GM23338 (cell line): Measurements from ENCODE around the gene TAS2R40. TPM values are rescaled to one million over a fixed set of nuclear protein-coding genes. Genes with fewer than 3 reads are reported as not detected.

ENCODE experiments used
- ATAC-seq: fragments of 200-7000 bp; cut with Tn5 transposase; 3 replicates; pipeline ENCODE4 v1.9.1; 2020
- DNase-seq: peaks from one replicate; pipeline ENCODE4 v3.0.0-alpha.2; 2015; ENCODE audit warnings: low spot score
- H2AFZ ChIP-seq: fragments of 200-600 bp; sonication (generic); 2 replicates; pipeline ENCODE4 v1.8.0; 2016; ENCODE audit warnings: antibody characterized with exemption, mild to moderate bottlenecking, moderate library complexity
- H3F3A ChIP-seq: fragments of 200-600 bp; sonication (generic); replicated peaks from 2 replicates; pipeline ENCODE4 v1.8.0; 2017; ENCODE audit warnings: antibody characterized with exemption, mixed run types, low read depth
- H3K27ac ChIP-seq: fragments of 200-600 bp; sonication (generic); 2 replicates; pipeline ENCODE4 v1.6.1; 2016; ENCODE audit warnings: low read depth
- H3K27me3 ChIP-seq: fragments of 200-600 bp; sonication (generic); 2 replicates; pipeline ENCODE4 v1.8.0; 2016; ENCODE audit warnings: mild to moderate bottlenecking, mixed run types, moderate library complexity; ENCODE audit not compliant: insufficient read depth
- H3K36me3 ChIP-seq: fragments of 200-600 bp; sonication (generic); 2 replicates; pipeline ENCODE4 v1.8.0; 2016; ENCODE audit warnings: mild to moderate bottlenecking; ENCODE audit not compliant: insufficient read depth
- H3K4me1 ChIP-seq: fragments of 200-600 bp; sonication (generic); 2 replicates; pipeline ENCODE4 v1.8.0; 2016; ENCODE audit warnings: mild to moderate bottlenecking, moderate library complexity; ENCODE audit not compliant: insufficient read depth
- H3K4me2 ChIP-seq: fragments of 200-600 bp; sonication (generic); 2 replicates; pipeline ENCODE4 v1.7.1; 2017; ENCODE audit warnings: mixed run types
- H3K4me3 ChIP-seq: fragments of 200-600 bp; sonication (generic); 2 replicates; pipeline ENCODE4 v1.6.1; 2016; ENCODE audit warnings: mixed run types
- H3K79me2 ChIP-seq: fragments of 200-600 bp; sonication (generic); replicated peaks from 2 replicates; pipeline ENCODE4 v1.8.0; 2017; ENCODE audit warnings: mild to moderate bottlenecking; ENCODE audit not compliant: insufficient read depth
- H3K9me2 ChIP-seq: fragments of 200-600 bp; sonication (generic); 2 replicates; pipeline ENCODE4 v1.8.0; 2017; ENCODE audit not compliant: insufficient read depth
- H4K20me1 ChIP-seq: fragments of 200-600 bp; sonication (generic); replicated peaks from 2 replicates; pipeline ENCODE4 v1.8.0; 2017; ENCODE audit warnings: mild to moderate bottlenecking; ENCODE audit not compliant: insufficient read depth
- H3K27ac Mint-ChIP-seq: 2 replicates; pipeline ENCODE4 v1.8.0; 2020; ENCODE audit warnings: inconsistent platforms, mild to moderate bottlenecking, moderate library complexity, mixed read lengths
- H3K27me3 Mint-ChIP-seq: 3 replicates; pipeline ENCODE4 v1.8.0; 2022; ENCODE audit warnings: low read depth, mild to moderate bottlenecking, moderate library complexity, mixed read lengths, inconsistent platforms; ENCODE audit not compliant: insufficient read depth, poor library complexity
- H3K36me3 Mint-ChIP-seq: 3 replicates; pipeline ENCODE4 v1.8.0; 2021; ENCODE audit warnings: low read depth, mild to moderate bottlenecking, inconsistent platforms, moderate library complexity, mixed read lengths
- H3K4me1 Mint-ChIP-seq: 3 replicates; pipeline ENCODE4 v1.8.0; 2020; ENCODE audit warnings: mild to moderate bottlenecking, inconsistent platforms, mixed read lengths
- H3K4me3 Mint-ChIP-seq: 3 replicates; pipeline ENCODE4 v1.8.0; 2021; ENCODE audit warnings: moderate library complexity, mild to moderate bottlenecking, inconsistent platforms, mixed read lengths
- H3K9me3 Mint-ChIP-seq: 3 replicates; pipeline ENCODE4 v1.8.0; 2020; ENCODE audit warnings: moderate library complexity, mild to moderate bottlenecking, inconsistent platforms, mixed read lengths
- CREB1 ChIP-seq: fragments of 250-450 bp; sonication (Bioruptor Pico); IDR thresholded peaks from 2 replicates; pipeline ENCODE4 v1.5.0; 2020; ENCODE audit warnings: low read depth, mild to moderate bottlenecking, moderate library complexity
- EZH2 ChIP-seq: fragments of 200-600 bp; sonication (generic); IDR thresholded peaks from one replicate; pipeline ENCODE4 v1.8.0; 2017; ENCODE audit warnings: antibody characterized with exemption, mild to moderate bottlenecking, low read depth; ENCODE audit not compliant: unreplicated experiment
- EZH2phosphoT487 ChIP-seq: fragments of 200-600 bp; sonication (generic); IDR thresholded peaks from one replicate; pipeline ENCODE4 v1.8.1; 2018; ENCODE audit warnings: antibody characterized with exemption; ENCODE audit not compliant: unreplicated experiment
- JUNB ChIP-seq: IDR thresholded peaks from one replicate; pipeline ENCODE4 v1.6.1; 2016; ENCODE audit warnings: antibody characterized with exemption; ENCODE audit not compliant: unreplicated experiment
- NANOG ChIP-seq: IDR thresholded peaks from 2 replicates; pipeline ENCODE4 v1.6.1; 2016; ENCODE audit warnings: antibody characterized with exemption, borderline replicate concordance
- POLR2AphosphoS5 ChIP-seq: IDR thresholded peaks from 2 replicates; pipeline ENCODE4 v1.6.1; 2016; ENCODE audit warnings: antibody characterized with exemption, low read depth
- STAT1 ChIP-seq: IDR thresholded peaks from one replicate; pipeline ENCODE4 v1.6.1; 2016; ENCODE audit warnings: antibody characterized with exemption; ENCODE audit not compliant: unreplicated experiment
- ZNF114 ChIP-seq: fragments of 250-450 bp; sonication (Bioruptor Pico); IDR thresholded peaks from 2 replicates; pipeline ENCODE4 v1.5.0; 2020; ENCODE audit warnings: mild to moderate bottlenecking, moderate library complexity
- ZNF331 ChIP-seq: fragments of 250-450 bp; sonication (Bioruptor Pico); IDR thresholded peaks from 2 replicates; pipeline ENCODE4 v1.5.0; 2020; ENCODE audit warnings: low read depth, mild to moderate bottlenecking, moderate library complexity
- polyA plus RNA-seq: library from polyadenylated mRNA; unstranded; fragments of >200 nt; fragmentation: Nextera tagmentation; extraction: Ambion mirVana; gene quantifications from 2 replicates; pipeline ENCODE4 v1.2.1, GENCODE V29; 2016
- total RNA-seq: library from RNA; depleted of rRNA; stranded (reverse); fragments of >200 nt; shearing (Covaris generic); gene quantifications from 2 replicates; pipeline ENCODE4 v1.2.3, GENCODE V29; 2014
- TF ChIP-seq, protein P1 (sequence below): IDR thresholded peaks from one replicate; pipeline ENCODE4 v1.6.1; 2018; ENCODE audit warnings: antibody characterized with exemption; ENCODE audit not compliant: unreplicated experiment
- TF ChIP-seq, protein P2 (sequence below): fragments of 250-450 bp; sonication (Bioruptor Pico); IDR thresholded peaks from 2 replicates; pipeline ENCODE4 v1.5.0; 2020; ENCODE audit warnings: mild to moderate bottlenecking, moderate library complexity
- TF ChIP-seq, protein P3 (sequence below): IDR thresholded peaks from 2 replicates; pipeline ENCODE4 v1.6.1; 2016; ENCODE audit warnings: antibody characterized with exemption
- TF ChIP-seq, protein P4 (sequence below), 2 experiments: fragments of 200-600 bp in 1 of 2; sonication (generic) in 1 of 2; conservative IDR thresholded peaks; 2 replicates each; pipeline versions ENCODE4 v1.5.1 to v1.6.1; 2016 to 2017; ENCODE audit warnings: antibody characterized with exemption in 2 of 2, low read depth in 2 of 2, mild to moderate bottlenecking in 2 of 2, moderate library complexity in 1 of 2

The TAS2R40 gene
- total and polyA plus RNA-seq, 2 experiments from 2014 or later: not detected

DNA sequence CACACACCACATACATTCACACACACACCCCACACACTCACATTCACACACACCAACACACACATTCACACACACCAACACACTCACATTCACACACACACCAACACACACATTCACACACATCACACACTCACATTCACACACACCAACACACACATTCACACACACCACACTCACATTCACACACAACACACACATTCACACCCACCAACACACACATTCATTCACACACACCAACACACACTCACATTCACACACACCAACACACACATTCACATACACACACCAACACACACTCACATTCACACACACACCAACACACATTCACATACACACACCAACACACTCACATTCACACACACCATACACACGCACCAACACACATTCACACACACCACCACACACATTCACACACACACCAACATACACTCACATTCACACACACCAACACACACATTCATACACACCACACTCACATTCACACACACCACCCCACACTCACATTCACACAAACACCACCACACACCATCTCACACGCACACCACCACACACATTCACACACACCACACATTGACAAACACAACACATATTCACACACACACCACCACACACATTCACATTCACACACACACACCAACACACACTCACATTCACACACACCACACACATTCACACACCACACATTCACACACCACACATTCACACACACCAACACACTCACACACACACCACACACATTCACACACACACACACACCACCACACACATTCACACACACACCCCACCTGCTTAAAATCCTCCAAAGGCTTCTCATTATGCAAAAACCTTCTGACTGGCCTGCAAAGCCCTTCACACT lies 9.0 kb downstream of the TAS2R40 start:
- Mint-ChIP-seq H3K27me3 (no peaks in the 10 kb centered on the region), H3K27ac (no peak overlapping the region), H3K4me1 (peaks cover 9% of the 10 kb centered on the region; the same call in 2 of the 3 replicates), H3K36me3 (no peaks in the 10 kb centered on the region), H3K9me3 (no peaks in the 10 kb centered on the region; the same call in 2 of the 3 replicates), H3K4me3 (no peak overlapping the region)
- H4K20me1 ChIP-seq: no peaks in the 10 kb centered on the region
- no peak overlapping the region for H3K4me2 ChIP-seq
- H3K4me1 ChIP-seq: peaks cover 15% of the 10 kb centered on the region
- H3K9me2 ChIP-seq: no peaks in the 10 kb centered on the region
- no peak for TF ChIP-seq EZH2
- no peak for TF ChIP-seq ZNF114
- no peak for TF ChIP-seq POLR2AphosphoS5
- TF ChIP-seq, protein P1, sequence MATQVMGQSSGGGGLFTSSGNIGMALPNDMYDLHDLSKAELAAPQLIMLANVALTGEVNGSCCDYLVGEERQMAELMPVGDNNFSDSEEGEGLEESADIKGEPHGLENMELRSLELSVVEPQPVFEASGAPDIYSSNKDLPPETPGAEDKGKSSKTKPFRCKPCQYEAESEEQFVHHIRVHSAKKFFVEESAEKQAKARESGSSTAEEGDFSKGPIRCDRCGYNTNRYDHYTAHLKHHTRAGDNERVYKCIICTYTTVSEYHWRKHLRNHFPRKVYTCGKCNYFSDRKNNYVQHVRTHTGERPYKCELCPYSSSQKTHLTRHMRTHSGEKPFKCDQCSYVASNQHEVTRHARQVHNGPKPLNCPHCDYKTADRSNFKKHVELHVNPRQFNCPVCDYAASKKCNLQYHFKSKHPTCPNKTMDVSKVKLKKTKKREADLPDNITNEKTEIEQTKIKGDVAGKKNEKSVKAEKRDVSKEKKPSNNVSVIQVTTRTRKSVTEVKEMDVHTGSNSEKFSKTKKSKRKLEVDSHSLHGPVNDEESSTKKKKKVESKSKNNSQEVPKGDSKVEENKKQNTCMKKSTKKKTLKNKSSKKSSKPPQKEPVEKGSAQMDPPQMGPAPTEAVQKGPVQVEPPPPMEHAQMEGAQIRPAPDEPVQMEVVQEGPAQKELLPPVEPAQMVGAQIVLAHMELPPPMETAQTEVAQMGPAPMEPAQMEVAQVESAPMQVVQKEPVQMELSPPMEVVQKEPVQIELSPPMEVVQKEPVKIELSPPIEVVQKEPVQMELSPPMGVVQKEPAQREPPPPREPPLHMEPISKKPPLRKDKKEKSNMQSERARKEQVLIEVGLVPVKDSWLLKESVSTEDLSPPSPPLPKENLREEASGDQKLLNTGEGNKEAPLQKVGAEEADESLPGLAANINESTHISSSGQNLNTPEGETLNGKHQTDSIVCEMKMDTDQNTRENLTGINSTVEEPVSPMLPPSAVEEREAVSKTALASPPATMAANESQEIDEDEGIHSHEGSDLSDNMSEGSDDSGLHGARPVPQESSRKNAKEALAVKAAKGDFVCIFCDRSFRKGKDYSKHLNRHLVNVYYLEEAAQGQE: no peak
- TF ChIP-seq ZNF331: no peak
- TF ChIP-seq NANOG: no peak
- TF ChIP-seq STAT1: no peak
- TF ChIP-seq JUNB: no peak
- TF ChIP-seq, protein P2, sequence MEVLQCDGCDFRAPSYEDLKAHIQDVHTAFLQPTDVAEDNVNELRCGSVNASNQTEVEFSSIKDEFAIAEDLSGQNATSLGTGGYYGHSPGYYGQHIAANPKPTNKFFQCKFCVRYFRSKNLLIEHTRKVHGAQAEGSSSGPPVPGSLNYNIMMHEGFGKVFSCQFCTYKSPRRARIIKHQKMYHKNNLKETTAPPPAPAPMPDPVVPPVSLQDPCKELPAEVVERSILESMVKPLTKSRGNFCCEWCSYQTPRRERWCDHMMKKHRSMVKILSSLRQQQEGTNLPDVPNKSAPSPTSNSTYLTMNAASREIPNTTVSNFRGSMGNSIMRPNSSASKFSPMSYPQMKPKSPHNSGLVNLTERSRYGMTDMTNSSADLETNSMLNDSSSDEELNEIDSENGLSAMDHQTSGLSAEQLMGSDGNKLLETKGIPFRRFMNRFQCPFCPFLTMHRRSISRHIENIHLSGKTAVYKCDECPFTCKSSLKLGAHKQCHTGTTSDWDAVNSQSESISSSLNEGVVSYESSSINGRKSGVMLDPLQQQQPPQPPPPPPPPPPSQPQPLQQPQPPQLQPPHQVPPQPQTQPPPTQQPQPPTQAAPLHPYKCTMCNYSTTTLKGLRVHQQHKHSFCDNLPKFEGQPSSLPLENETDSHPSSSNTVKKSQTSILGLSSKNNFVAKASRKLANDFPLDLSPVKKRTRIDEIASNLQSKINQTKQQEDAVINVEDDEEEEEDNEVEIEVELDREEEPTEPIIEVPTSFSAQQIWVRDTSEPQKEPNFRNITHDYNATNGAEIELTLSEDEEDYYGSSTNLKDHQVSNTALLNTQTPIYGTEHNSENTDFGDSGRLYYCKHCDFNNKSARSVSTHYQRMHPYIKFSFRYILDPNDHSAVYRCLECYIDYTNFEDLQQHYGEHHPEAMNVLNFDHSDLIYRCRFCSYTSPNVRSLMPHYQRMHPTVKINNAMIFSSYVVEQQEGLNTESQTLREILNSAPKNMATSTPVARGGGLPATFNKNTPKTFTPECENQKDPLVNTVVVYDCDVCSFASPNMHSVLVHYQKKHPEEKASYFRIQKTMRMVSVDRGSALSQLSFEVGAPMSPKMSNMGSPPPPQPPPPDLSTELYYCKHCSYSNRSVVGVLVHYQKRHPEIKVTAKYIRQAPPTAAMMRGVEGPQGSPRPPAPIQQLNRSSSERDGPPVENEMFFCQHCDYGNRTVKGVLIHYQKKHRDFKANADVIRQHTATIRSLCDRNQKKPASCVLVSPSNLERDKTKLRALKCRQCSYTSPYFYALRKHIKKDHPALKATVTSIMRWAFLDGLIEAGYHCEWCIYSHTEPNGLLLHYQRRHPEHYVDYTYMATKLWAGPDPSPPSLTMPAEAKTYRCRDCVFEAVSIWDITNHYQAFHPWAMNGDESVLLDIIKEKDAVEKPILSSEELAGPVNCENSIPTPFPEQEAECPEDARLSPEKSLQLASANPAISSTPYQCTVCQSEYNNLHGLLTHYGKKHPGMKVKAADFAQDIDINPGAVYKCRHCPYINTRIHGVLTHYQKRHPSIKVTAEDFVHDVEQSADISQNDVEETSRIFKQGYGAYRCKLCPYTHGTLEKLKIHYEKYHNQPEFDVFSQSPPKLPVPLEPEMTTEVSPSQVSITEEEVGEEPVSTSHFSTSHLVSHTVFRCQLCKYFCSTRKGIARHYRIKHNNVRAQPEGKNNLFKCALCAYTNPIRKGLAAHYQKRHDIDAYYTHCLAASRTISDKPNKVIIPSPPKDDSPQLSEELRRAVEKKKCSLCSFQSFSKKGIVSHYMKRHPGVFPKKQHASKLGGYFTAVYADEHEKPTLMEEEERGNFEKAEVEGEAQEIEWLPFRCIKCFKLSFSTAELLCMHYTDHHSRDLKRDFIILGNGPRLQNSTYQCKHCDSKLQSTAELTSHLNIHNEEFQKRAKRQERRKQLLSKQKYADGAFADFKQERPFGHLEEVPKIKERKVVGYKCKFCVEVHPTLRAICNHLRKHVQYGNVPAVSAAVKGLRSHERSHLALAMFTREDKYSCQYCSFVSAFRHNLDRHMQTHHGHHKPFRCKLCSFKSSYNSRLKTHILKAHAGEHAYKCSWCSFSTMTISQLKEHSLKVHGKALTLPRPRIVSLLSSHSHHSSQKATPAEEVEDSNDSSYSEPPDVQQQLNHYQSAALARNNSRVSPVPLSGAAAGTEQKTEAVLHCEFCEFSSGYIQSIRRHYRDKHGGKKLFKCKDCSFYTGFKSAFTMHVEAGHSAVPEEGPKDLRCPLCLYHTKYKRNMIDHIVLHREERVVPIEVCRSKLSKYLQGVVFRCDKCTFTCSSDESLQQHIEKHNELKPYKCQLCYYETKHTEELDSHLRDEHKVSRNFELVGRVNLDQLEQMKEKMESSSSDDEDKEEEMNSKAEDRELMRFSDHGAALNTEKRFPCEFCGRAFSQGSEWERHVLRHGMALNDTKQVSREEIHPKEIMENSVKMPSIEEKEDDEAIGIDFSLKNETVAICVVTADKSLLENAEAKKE (CRISPR knock-in tag): no peak
- TF ChIP-seq, protein P3, sequence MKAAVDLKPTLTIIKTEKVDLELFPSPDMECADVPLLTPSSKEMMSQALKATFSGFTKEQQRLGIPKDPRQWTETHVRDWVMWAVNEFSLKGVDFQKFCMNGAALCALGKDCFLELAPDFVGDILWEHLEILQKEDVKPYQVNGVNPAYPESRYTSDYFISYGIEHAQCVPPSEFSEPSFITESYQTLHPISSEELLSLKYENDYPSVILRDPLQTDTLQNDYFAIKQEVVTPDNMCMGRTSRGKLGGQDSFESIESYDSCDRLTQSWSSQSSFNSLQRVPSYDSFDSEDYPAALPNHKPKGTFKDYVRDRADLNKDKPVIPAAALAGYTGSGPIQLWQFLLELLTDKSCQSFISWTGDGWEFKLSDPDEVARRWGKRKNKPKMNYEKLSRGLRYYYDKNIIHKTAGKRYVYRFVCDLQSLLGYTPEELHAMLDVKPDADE: no peak
- no peak for TF ChIP-seq EZH2phosphoT487
- TF ChIP-seq, protein P4, sequence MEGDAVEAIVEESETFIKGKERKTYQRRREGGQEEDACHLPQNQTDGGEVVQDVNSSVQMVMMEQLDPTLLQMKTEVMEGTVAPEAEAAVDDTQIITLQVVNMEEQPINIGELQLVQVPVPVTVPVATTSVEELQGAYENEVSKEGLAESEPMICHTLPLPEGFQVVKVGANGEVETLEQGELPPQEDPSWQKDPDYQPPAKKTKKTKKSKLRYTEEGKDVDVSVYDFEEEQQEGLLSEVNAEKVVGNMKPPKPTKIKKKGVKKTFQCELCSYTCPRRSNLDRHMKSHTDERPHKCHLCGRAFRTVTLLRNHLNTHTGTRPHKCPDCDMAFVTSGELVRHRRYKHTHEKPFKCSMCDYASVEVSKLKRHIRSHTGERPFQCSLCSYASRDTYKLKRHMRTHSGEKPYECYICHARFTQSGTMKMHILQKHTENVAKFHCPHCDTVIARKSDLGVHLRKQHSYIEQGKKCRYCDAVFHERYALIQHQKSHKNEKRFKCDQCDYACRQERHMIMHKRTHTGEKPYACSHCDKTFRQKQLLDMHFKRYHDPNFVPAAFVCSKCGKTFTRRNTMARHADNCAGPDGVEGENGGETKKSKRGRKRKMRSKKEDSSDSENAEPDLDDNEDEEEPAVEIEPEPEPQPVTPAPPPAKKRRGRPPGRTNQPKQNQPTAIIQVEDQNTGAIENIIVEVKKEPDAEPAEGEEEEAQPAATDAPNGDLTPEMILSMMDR (conservative IDR thresholded peaks at IDR 0.05; ENCODE audit: low read depth in 2 of 2): no peak
- no peak for TF ChIP-seq CREB1 (CRISPR knock-in tag)
- H3F3A ChIP-seq: no peaks in the 10 kb centered on the region
- no peaks in the 10 kb centered on the region for H3K36me3 ChIP-seq
- no peak overlapping the region for H2AFZ ChIP-seq
- ATAC-seq (no peak), DNase-seq (no peak)
- H3K79me2 ChIP-seq: no peaks in the 10 kb centered on the region
- no peak overlapping the region for H3K27ac ChIP-seq
- no peaks in the 10 kb centered on the region for H3K27me3 ChIP-seq
- H3K4me3 ChIP-seq: no peak overlapping the region
